ENCODE measurements around the gene KLF8.

DNA sequence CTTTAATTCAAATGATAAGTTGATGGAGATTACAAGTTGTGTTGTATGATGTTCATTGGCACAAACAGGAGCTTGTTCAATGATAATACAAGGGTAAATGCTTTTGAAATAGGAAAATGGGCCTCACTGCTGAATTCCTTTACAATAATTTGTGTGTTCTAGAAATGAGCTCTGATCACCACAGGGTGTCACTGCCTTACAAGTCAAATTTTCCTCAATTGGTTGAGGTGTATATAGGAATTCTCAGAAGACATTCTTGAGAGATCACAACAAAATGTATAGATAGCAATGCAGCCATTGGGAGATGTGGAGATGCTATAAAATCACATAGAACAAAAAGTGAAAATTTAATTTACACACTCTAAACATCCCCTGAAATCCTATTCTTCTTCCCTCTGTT, 49.6 kb downstream of the KLF8 start:
- TF ChIP-seq, protein P1, sequence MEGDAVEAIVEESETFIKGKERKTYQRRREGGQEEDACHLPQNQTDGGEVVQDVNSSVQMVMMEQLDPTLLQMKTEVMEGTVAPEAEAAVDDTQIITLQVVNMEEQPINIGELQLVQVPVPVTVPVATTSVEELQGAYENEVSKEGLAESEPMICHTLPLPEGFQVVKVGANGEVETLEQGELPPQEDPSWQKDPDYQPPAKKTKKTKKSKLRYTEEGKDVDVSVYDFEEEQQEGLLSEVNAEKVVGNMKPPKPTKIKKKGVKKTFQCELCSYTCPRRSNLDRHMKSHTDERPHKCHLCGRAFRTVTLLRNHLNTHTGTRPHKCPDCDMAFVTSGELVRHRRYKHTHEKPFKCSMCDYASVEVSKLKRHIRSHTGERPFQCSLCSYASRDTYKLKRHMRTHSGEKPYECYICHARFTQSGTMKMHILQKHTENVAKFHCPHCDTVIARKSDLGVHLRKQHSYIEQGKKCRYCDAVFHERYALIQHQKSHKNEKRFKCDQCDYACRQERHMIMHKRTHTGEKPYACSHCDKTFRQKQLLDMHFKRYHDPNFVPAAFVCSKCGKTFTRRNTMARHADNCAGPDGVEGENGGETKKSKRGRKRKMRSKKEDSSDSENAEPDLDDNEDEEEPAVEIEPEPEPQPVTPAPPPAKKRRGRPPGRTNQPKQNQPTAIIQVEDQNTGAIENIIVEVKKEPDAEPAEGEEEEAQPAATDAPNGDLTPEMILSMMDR (IDR thresholded peaks at IDR 0.05): peak in 1 of 6 experiments; percentile 8
- TF ChIP-seq POLR2A (IDR thresholded peaks at IDR 0.05): no peak
